Heart left ventricle (tissue), 16 donors: ENCODE measurements around the gene MYO10. TPM values are rescaled to one million over a fixed set of nuclear protein-coding genes. Genes with fewer than 3 reads are reported as not detected.

Experiments
- ATAC-seq, 4 donors: fragments of 200-7000 bp; cut with Tn5 transposase; one replicate each; pipeline ENCODE4 v1.9.1; 2020 to 2022; ENCODE audit warnings: moderate library complexity in 4 of 4, mild to moderate bottlenecking in 3 of 4, moderate number of reproducible peaks in 1 of 4
- DNase-seq, 5 donors: peaks; one replicate each; pipeline ENCODE4 v3.0.0-alpha.2; 2020
- H3K27ac ChIP-seq, 12 donors: fragments of 200-600 bp; sonication (generic) in 4 of 12; one replicate each; pipeline versions ENCODE4 v1.5.0 to v1.8.0; 2016 to 2022; ENCODE audit warnings: mild to moderate bottlenecking in 2 of 12
- H3K27me3 ChIP-seq, 9 donors: fragments of 200-600 bp; sonication (generic) in 2 of 9; one replicate each; pipeline versions ENCODE4 v1.5.1 to v1.8.0; 2016 to 2022; ENCODE audit warnings: mild to moderate bottlenecking in 3 of 9
- H3K36me3 ChIP-seq, 9 donors: fragments of 200-600 bp; sonication (generic) in 2 of 9; one replicate each; pipeline versions ENCODE4 v1.5.0 to v1.8.0; 2018 to 2022; ENCODE audit warnings: mild to moderate bottlenecking in 2 of 9
- H3K4me1 ChIP-seq, 12 donors: fragments of 200-600 bp; sonication (generic) in 4 of 12; one replicate each; pipeline versions ENCODE4 v1.5.0 to v1.8.0; 2016 to 2022; ENCODE audit warnings: mild to moderate bottlenecking in 3 of 12
- H3K4me3 ChIP-seq, 12 donors: fragments of 200-600 bp; sonication (generic) in 4 of 12; one replicate each; pipeline versions ENCODE4 v1.5.0 to v1.8.0; 2017 to 2022; ENCODE audit warnings: mild to moderate bottlenecking in 9 of 12, moderate library complexity in 4 of 12
- H3K9me3 ChIP-seq, 12 donors: fragments of 200-600 bp; sonication (generic) in 4 of 12; one replicate each; pipeline versions ENCODE4 v1.5.0 to v1.8.0; 2016 to 2022; ENCODE audit warnings: mild to moderate bottlenecking in 1 of 12
- POLR2A ChIP-seq, 2 donors: fragments of 450-650 bp; IDR thresholded peaks; one replicate each; pipeline ENCODE4 v1.6.1; 2017; ENCODE audit warnings: antibody characterized with exemption in 2 of 2, mild to moderate bottlenecking in 2 of 2, moderate library complexity in 2 of 2
- WGBS, 4 donors: extraction: QIAGEN DNeasy Blood & Tissue Kit in 2 of 4; methylation state at CpG; one replicate each; pipeline versions ENCODE4 v1.1.5 to v1.1.7; 2013 to 2018; 5-methylcytosine and 5-hydroxymethylcytosine counted together
- intact Hi-C, 10 donors: fragments of 100-400 bp; cut with DNase I; formaldehyde crosslinking; loops; one replicate each; pipeline versions ENCODE4 v1.11.1 to v1.14.2; 2022
- polyA plus RNA-seq, 2 donors: library from polyadenylated mRNA; stranded (reverse); fragments of 200-250 nt; gene quantifications; one replicate each; pipeline ENCODE4 v1.2.3, GENCODE V29; 2013
- total RNA-seq, 9 donors: library from RNA; depleted of rRNA in 2 of 9; stranded (reverse); fragments of >200 nt in 2 of 9; fragmentation: NEBNext Ultra II Directional in 3 of 9; extraction: Animal tissue kit (Norgen Biotek cat#: 25700) in 3 of 9; gene quantifications; one replicate each; pipeline versions ENCODE4 v1.1.0 to v1.2.4, GENCODE V29; 2016 to 2023
- TF ChIP-seq, protein P1 (sequence below), 12 donors: fragments of 200-600 bp; sonication (generic) in 4 of 12; IDR thresholded peaks; one replicate each; pipeline versions ENCODE4 v1.5.0 to v1.8.0; 2018 to 2022; ENCODE audit warnings: antibody characterized with exemption in 12 of 12, mild to moderate bottlenecking in 5 of 12
- donor health status: ischemic (EF 13 %, LVEDD 7.1; RV severe dilation, severe dysfunction).
- donor health status: healthy with polysubstance abuse.
- donor health status: DM: no; HTN: yes; CAD: no.
- donor health status: DM: no; HTN: no; CAD: no.
- donor health status: ischemic (EF 25% LVEDD 6.9; RV normal size, moderate dysfunction).
- donor health status: ischemic (EF 25% LVEDD 5.7; RV mildly dilated, moderate dysfunction).
- donor health status: healthy.
- donor health status: DM: yes; HTN: yes; CAD: no.
- donor health status: ischemic (EF 35%, LVEDD 5.7; RV mildly dilated, moderate dysfunction).
- donor health status: nonischemic (EF 11% LVEDD 7.7; RV severe dilation, severe dysfunction).
- donor health status: DM: yes; HTN: yes; CAD: no.
- donor health status: PGD.
- donor health status: ischemic (EF 29% LVEDD 5.4; RV normal size, mild dysfunction).
- donor health status: nonischemic (EF 23%, LVEDD 6.1; RV moderate dilation, normal function).

Gene MYO10
- total and polyA plus RNA-seq, 11 donors = 2.0 to 17.3 (median 3.8) TPM

GRCh38 chr5:16712620-16713019 is 223.5 kb downstream of the MYO10 start:
- DNase-seq (no peak), ATAC-seq (no peak)
- intact Hi-C loops = no loop called here
- no peaks in the 10 kb centered on the region for H3K9me3 ChIP-seq
- H3K27me3 ChIP-seq = no peaks in the 10 kb centered on the region
- peaks cover 0 to 16% (median 0%) of the 10 kb centered on the region in 12 donors for H3K4me1 ChIP-seq
- 62 to 82% (median 68%) methylated on average over 2 of the region's 2 CpGs for WGBS, 4 donors
- no peak for TF ChIP-seq POLR2A (IDR thresholded peaks at IDR 0.05)
- TF ChIP-seq, protein P1, sequence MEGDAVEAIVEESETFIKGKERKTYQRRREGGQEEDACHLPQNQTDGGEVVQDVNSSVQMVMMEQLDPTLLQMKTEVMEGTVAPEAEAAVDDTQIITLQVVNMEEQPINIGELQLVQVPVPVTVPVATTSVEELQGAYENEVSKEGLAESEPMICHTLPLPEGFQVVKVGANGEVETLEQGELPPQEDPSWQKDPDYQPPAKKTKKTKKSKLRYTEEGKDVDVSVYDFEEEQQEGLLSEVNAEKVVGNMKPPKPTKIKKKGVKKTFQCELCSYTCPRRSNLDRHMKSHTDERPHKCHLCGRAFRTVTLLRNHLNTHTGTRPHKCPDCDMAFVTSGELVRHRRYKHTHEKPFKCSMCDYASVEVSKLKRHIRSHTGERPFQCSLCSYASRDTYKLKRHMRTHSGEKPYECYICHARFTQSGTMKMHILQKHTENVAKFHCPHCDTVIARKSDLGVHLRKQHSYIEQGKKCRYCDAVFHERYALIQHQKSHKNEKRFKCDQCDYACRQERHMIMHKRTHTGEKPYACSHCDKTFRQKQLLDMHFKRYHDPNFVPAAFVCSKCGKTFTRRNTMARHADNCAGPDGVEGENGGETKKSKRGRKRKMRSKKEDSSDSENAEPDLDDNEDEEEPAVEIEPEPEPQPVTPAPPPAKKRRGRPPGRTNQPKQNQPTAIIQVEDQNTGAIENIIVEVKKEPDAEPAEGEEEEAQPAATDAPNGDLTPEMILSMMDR (IDR thresholded peaks at IDR 0.05) = no peak
- peaks cover 0 to 27% (median 6%) of the 10 kb centered on the region in 9 donors for H3K36me3 ChIP-seq
- no peak overlapping the region for H3K27ac ChIP-seq
- H3K4me3 ChIP-seq = no peak overlapping the region

DNA sequence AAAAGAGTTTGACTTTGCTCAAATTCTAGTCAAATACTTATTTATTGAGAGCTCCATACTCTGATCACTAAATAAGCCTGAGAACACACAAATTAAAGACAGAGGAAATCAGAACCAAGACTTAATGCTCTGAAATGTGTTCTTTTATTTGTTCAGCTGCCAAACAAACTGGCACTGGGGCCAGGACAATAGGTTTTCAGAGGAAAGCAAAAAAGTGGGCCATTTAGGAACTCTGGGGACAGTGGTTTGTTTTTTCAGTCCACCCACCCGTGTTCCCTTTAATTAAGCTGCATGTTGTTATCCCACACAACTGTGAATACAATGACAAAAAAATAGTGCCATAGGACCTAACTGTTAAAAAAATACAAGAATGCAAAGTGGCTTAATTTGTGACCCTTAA is 223.9 kb downstream of the MYO10 start:
- Histone ChIP-seq H3K9me3 (no peaks in the 10 kb centered on the region), H3K4me1 (peaks cover 0 to 16% (median 0%) of the 10 kb centered on the region in 12 donors), H3K36me3 (peaks cover 0 to 32% (median 9%) of the 10 kb centered on the region in 9 donors), H3K27ac (no peak overlapping the region), H3K27me3 (no peaks in the 10 kb centered on the region), H3K4me3 (no peak overlapping the region)
- TF ChIP-seq, protein P1 (IDR thresholded peaks at IDR 0.05) = no peak
- TF ChIP-seq POLR2A (IDR thresholded peaks at IDR 0.05) = no peak
- no peak for ATAC-seq
- intact Hi-C loops = no loop called here
- no peak for DNase-seq
- WGBS, 4 donors = 57 to 80% (median 67%) methylated on average over 1 of the region's 1 CpG

DNA sequence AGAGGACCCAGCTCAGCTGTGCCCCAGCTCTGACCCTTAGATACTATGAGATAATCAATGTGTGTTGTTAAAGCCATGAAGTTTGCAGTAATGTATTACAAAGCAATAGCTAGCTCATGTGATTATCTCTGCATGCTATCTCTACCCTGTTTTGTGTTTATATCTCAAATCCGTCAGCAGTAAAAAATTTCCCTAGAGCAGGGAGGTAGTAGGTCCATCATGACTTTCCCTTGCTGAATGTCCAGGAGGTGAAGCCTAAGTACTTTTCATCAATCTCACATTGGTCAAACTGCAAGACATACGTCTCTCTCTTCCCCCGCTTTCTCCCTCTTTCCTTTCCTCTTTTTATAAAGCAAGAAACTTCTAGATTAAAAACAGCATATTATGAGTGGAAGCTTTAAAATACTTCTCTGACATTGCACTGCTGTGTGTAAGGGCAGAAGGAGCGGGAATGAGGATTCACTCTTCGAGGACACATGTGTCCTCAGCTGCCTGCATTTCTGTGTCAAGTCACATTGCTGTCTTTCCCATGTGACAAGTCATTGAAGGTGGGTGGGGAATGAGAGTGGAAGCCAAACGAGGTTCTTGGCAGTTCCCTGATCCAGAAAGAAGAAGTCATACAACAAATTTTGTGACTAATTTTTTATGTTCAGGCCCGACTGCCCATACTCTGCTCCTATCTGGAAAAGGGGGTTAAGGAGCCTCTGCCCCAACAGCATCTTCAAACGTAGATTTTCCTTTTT is 226.2 kb downstream of the MYO10 start:
- Histone ChIP-seq H3K4me3 (no peak overlapping the region), H3K36me3 (peaks cover 0 to 37% (median 13%) of the 10 kb centered on the region in 9 donors), H3K27me3 (no peaks in the 10 kb centered on the region), H3K4me1 (peaks cover 0 to 16% (median 0%) of the 10 kb centered on the region in 12 donors), H3K27ac (no peak overlapping the region), H3K9me3 (no peaks in the 10 kb centered on the region)
- ATAC-seq (no peak), DNase-seq (no peak)
- intact Hi-C loops = no loop called here
- TF ChIP-seq, protein P1 (IDR thresholded peaks at IDR 0.05) = no peak
- TF ChIP-seq POLR2A (IDR thresholded peaks at IDR 0.05) = no peak
- WGBS, 4 donors = 72 to 81% (median 79%) methylated on average over 8 of the region's 8 CpGs

- 94 to 100% (median 97%) methylated on average over 3 of the region's 3 CpGs for WGBS, 4 donors
- intact Hi-C loops = no loop called here
- H3K4me1 ChIP-seq = peaks cover 0 to 9% (median 0%) of the 10 kb centered on the region in 12 donors
- H3K4me3 ChIP-seq = no peak overlapping the region
- ATAC-seq (no peak), DNase-seq (no peak)
- H3K27ac ChIP-seq = no peak overlapping the region
- H3K27me3 ChIP-seq = no peaks in the 10 kb centered on the region
- H3K36me3 ChIP-seq = peaks cover 0 to 53% (median 13%) of the 10 kb centered on the region in 9 donors
- H3K9me3 ChIP-seq = no peaks in the 10 kb centered on the region
- no peak for TF ChIP-seq POLR2A (IDR thresholded peaks at IDR 0.05)
- TF ChIP-seq, protein P1 (IDR thresholded peaks at IDR 0.05) = no peak
Measured at GRCh38 chr5:16707869-16708192, 228.3 kb downstream of the MYO10 start.
